GM21423 (cell line): ENCODE measurements around the gene ZSCAN12.
"Not testable (repeated sequence)": the region's sequence is repeated elsewhere in the genome, so short reads cannot be mapped to it uniquely, and the experiment has no call there.

Experiments used
- ATAC-seq: cut with Tn5 transposase; IDR thresholded peaks from one replicate; pipeline ENCODE4 v1.9.1; 2021; ENCODE audit warnings: mild to moderate bottlenecking, moderate library complexity; ENCODE audit not compliant: unreplicated experiment

The ZSCAN12 gene

GRCh38 chr6:28399350-28400121 lies at the start of gene ZSCAN12:
ZSCAN12 (minus strand) TSS chr6:28399747; CDS start chr6:28398405, 1,342 bp downstream.
- ATAC-seq, result peak; percentile 84

- ATAC-seq, result no peak
Observed at GRCh38 chr6:28449056-28449455, 49.5 kb upstream of the ZSCAN12 start.

GRCh38 chr6:28447512-28447906 lies 48.0 kb upstream of the ZSCAN12 start:
- not testable (repeated sequence) for ATAC-seq

GRCh38 chr6:28446818-28447511 lies 47.4 kb upstream of the ZSCAN12 start:
- no peak for ATAC-seq

GRCh38 chr6:28444759-28445158 lies 45.2 kb upstream of the ZSCAN12 start:
- not testable (repeated sequence) for ATAC-seq

GRCh38 chr6:28443112-28443773 lies 43.7 kb upstream of the ZSCAN12 start, which contains the start of gene ZSCAN23:
ZSCAN23 (minus strand) TSS chr6:28443491; CDS start chr6:28436266, 7,225 bp downstream.
- peak; percentile 95 for ATAC-seq

GRCh38 chr6:28442586-28442985 lies 43.0 kb upstream of the ZSCAN12 start:
- ATAC-seq, result no peak

- no peak for ATAC-seq
Observed at GRCh38 chr6:28436404-28436803, 36.9 kb upstream of the ZSCAN12 start.

- no peak for ATAC-seq
Observed at GRCh38 chr6:28433119-28433518, 33.6 kb upstream of the ZSCAN12 start.

- ATAC-seq, result no peak
Observed at GRCh38 chr6:28429781-28430180, 30.2 kb upstream of the ZSCAN12 start.

- ATAC-seq, result no peak
Observed at GRCh38 chr6:28425944-28426541, 26.5 kb upstream of the ZSCAN12 start.

GRCh38 chr6:28424163-28424562 lies 24.6 kb upstream of the ZSCAN12 start:
- no peak for ATAC-seq

GRCh38 chr6:28423546-28423945 lies 24.0 kb upstream of the ZSCAN12 start:
- no peak for ATAC-seq

- ATAC-seq, result no peak
Observed at GRCh38 chr6:28413681-28414080, 14.1 kb upstream of the ZSCAN12 start.

- ATAC-seq, result no peak
Observed at GRCh38 chr6:28410767-28411166, 11.2 kb upstream of the ZSCAN12 start.

- ATAC-seq, result no peak
Observed at GRCh38 chr6:28408076-28408802, 8.7 kb upstream of the ZSCAN12 start.

GRCh38 chr6:28407401-28407800 lies 7.9 kb upstream of the ZSCAN12 start:
- no peak for ATAC-seq

- ATAC-seq, result not testable (repeated sequence)
Observed at GRCh38 chr6:28403923-28404322, 4.4 kb upstream of the ZSCAN12 start.

GRCh38 chr6:28402197-28402596 lies 2.6 kb upstream of the ZSCAN12 start:
- no peak for ATAC-seq

GRCh38 chr6:28401172-28401571 lies 1.6 kb upstream of the ZSCAN12 start:
- ATAC-seq, result no peak

- no peak for ATAC-seq
Observed at GRCh38 chr6:28400122-28400451, 540 bp upstream of the ZSCAN12 start.
